ENCODE data around the gene MFAP4. TPM values are rescaled to one million over a fixed set of nuclear protein-coding genes. Genes with fewer than 3 reads are reported as not detected.

The MFAP4 gene
- total RNA-seq, 1 donor from 2014 or later = not detected

Other genes with a start within 250 kb of the MFAP4 start
- gene EPN2, start 149.8 kb downstream of the MFAP4 start, total RNA-seq = 31.1 and 34.2 TPM in 2 replicates
- 11.5 and 12.6 TPM in 2 replicates for gene B9D1, start 24.5 kb downstream of the MFAP4 start, total RNA-seq
- 19.4 and 22.8 TPM in 2 replicates for gene MAPK7, start 8.7 kb downstream of the MFAP4 start, total RNA-seq
- 0.51 and 0.70 TPM in 2 replicates for gene RNF112, start 24.0 kb upstream of the MFAP4 start, total RNA-seq
- gene SLC47A1, start 146.7 kb upstream of the MFAP4 start, total RNA-seq = 0.51 and 0.85 TPM in 2 replicates